ENCODE results near the gene KNOP1. TPM values are rescaled to one million over a fixed set of nuclear protein-coding genes. Genes with fewer than 3 reads are reported as not detected.

KNOP1 gene
- total and polyA plus RNA-seq, 2 of the 13 experiments (the other 11 are each of a cell fraction or from before 2014, with no cell fraction given): 21.2 to 57.5 TPM

DNA sequence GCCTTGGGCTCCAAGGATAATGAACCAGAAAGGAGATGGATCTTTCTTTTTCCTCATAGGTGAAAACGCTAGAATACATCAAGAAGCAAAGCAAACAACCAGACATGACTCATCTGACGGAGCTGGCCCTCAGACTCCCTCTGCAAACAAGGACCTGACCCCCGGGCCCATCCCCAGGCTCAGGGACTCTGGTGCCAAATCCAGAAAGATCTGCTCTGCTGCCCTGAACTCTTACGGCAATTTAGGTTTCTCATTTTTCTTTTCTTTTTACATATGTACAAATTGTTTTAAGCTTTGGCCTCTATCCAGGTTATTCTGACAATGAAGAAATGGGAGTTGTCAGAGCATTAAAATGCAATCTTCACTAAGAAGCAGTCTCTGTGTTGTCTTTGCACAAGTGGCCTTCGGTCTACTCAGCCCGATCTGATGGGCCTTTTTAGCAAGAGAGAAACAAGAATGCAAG, 17.7 kb downstream of the KNOP1 start (continued):
- TF ChIP-seq KDM3A (CRISPR knock-in tag; IDR thresholded peaks at IDR 0.05; ENCODE audit: low read depth) (no peak), ZBTB20 (CRISPR knock-in tag; IDR thresholded peaks at IDR 0.05; ENCODE audit: borderline replicate concordance, low read depth) (0 out of 2 replicates have a peak, but pooled peaks have one; percentile 17), SALL1 (CRISPR knock-in tag; IDR thresholded peaks at IDR 0.05) (peak; percentile 27; the same call in 1 of the 2 replicates), FOXA1 (IDR thresholded peaks at IDR 0.05) (no peak), FOXA1 (CRISPR knock-in tag; IDR thresholded peaks at IDR 0.05) (peak; percentile 86), MYNN (CRISPR knock-in tag; IDR thresholded peaks at IDR 0.05; ENCODE audit: low read depth) (no peak), ZNF10 (CRISPR knock-in tag; IDR thresholded peaks at IDR 0.05; ENCODE audit: borderline replicate concordance, low read depth) (no peak), EP300 (IDR thresholded peaks at IDR 0.05; ENCODE audit: low read depth in 2 of 2, low read length in 2 of 2) (peak in 1 of 2 experiments; percentile 50; a peak in 2 of 4 replicates), EP300 (CRISPR knock-in tag; IDR thresholded peaks at IDR 0.05; ENCODE audit: borderline replicate concordance) (no peak), MXD4 (CRISPR knock-in tag; IDR thresholded peaks at IDR 0.05) (no peak), SAFB2 (CRISPR knock-in tag; IDR thresholded peaks at IDR 0.05; ENCODE audit: borderline replicate concordance, low read depth) (no peak), KLF12 (CRISPR knock-in tag; IDR thresholded peaks at IDR 0.05; ENCODE audit: borderline replicate concordance) (no peak), ZNF24 (IDR thresholded peaks at IDR 0.05) (no peak)
- TF ChIP-seq, protein P1, sequence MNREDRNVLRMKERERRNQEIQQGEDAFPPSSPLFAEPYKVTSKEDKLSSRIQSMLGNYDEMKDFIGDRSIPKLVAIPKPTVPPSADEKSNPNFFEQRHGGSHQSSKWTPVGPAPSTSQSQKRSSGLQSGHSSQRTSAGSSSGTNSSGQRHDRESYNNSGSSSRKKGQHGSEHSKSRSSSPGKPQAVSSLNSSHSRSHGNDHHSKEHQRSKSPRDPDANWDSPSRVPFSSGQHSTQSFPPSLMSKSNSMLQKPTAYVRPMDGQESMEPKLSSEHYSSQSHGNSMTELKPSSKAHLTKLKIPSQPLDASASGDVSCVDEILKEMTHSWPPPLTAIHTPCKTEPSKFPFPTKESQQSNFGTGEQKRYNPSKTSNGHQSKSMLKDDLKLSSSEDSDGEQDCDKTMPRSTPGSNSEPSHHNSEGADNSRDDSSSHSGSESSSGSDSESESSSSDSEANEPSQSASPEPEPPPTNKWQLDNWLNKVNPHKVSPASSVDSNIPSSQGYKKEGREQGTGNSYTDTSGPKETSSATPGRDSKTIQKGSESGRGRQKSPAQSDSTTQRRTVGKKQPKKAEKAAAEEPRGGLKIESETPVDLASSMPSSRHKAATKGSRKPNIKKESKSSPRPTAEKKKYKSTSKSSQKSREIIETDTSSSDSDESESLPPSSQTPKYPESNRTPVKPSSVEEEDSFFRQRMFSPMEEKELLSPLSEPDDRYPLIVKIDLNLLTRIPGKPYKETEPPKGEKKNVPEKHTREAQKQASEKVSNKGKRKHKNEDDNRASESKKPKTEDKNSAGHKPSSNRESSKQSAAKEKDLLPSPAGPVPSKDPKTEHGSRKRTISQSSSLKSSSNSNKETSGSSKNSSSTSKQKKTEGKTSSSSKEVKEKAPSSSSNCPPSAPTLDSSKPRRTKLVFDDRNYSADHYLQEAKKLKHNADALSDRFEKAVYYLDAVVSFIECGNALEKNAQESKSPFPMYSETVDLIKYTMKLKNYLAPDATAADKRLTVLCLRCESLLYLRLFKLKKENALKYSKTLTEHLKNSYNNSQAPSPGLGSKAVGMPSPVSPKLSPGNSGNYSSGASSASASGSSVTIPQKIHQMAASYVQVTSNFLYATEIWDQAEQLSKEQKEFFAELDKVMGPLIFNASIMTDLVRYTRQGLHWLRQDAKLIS (CRISPR knock-in tag; IDR thresholded peaks at IDR 0.05): no peak
- TF ChIP-seq, protein P2, sequence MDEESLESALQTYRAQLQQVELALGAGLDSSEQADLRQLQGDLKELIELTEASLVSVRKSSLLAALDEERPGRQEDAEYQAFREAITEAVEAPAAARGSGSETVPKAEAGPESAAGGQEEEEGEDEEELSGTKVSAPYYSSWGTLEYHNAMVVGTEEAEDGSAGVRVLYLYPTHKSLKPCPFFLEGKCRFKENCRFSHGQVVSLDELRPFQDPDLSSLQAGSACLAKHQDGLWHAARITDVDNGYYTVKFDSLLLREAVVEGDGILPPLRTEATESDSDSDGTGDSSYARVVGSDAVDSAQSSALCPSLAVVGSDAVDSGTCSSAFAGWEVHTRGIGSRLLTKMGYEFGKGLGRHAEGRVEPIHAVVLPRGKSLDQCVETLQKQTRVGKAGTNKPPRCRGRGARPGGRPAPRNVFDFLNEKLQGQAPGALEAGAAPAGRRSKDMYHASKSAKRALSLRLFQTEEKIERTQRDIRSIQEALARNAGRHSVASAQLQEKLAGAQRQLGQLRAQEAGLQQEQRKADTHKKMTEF (CRISPR knock-in tag; IDR thresholded peaks at IDR 0.05): peak; percentile 65; the same call in 1 of the 2 replicates
- TF ChIP-seq, protein P3, sequence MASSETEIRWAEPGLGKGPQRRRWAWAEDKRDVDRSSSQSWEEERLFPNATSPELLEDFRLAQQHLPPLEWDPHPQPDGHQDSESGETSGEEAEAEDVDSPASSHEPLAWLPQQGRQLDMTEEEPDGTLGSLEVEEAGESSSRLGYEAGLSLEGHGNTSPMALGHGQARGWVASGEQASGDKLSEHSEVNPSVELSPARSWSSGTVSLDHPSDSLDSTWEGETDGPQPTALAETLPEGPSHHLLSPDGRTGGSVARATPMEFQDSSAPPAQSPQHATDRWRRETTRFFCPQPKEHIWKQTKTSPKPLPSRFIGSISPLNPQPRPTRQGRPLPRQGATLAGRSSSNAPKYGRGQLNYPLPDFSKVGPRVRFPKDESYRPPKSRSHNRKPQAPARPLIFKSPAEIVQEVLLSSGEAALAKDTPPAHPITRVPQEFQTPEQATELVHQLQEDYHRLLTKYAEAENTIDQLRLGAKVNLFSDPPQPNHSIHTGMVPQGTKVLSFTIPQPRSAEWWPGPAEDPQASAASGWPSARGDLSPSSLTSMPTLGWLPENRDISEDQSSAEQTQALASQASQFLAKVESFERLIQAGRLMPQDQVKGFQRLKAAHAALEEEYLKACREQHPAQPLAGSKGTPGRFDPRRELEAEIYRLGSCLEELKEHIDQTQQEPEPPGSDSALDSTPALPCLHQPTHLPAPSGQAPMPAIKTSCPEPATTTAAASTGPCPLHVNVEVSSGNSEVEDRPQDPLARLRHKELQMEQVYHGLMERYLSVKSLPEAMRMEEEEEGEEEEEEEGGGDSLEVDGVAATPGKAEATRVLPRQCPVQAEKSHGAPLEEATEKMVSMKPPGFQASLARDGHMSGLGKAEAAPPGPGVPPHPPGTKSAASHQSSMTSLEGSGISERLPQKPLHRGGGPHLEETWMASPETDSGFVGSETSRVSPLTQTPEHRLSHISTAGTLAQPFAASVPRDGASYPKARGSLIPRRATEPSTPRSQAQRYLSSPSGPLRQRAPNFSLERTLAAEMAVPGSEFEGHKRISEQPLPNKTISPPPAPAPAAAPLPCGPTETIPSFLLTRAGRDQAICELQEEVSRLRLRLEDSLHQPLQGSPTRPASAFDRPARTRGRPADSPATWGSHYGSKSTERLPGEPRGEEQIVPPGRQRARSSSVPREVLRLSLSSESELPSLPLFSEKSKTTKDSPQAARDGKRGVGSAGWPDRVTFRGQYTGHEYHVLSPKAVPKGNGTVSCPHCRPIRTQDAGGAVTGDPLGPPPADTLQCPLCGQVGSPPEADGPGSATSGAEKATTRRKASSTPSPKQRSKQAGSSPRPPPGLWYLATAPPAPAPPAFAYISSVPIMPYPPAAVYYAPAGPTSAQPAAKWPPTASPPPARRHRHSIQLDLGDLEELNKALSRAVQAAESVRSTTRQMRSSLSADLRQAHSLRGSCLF (CRISPR knock-in tag; IDR thresholded peaks at IDR 0.05; ENCODE audit: borderline replicate concordance): no peak
- TF ChIP-seq, protein P4, sequence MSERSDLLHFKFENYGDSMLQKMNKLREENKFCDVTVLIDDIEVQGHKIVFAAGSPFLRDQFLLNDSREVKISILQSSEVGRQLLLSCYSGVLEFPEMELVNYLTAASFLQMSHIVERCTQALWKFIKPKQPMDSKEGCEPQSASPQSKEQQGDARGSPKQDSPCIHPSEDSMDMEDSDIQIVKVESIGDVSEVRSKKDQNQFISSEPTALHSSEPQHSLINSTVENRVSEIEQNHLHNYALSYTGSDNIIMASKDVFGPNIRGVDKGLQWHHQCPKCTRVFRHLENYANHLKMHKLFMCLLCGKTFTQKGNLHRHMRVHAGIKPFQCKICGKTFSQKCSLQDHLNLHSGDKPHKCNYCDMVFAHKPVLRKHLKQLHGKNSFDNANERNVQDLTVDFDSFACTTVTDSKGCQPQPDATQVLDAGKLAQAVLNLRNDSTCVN (CRISPR knock-in tag; IDR thresholded peaks at IDR 0.05; ENCODE audit: borderline replicate concordance): peak; percentile 99
- TF ChIP-seq, protein P5, sequence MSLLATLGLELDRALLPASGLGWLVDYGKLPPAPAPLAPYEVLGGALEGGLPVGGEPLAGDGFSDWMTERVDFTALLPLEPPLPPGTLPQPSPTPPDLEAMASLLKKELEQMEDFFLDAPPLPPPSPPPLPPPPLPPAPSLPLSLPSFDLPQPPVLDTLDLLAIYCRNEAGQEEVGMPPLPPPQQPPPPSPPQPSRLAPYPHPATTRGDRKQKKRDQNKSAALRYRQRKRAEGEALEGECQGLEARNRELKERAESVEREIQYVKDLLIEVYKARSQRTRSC (CRISPR knock-in tag; IDR thresholded peaks at IDR 0.05; ENCODE audit: low read depth): no peak

Measured in HepG2 (cell line).